Measurements from ENCODE around the gene CSH2. TPM values are rescaled to one million over a fixed set of nuclear protein-coding genes. Genes with fewer than 3 reads are reported as not detected.

Gene CSH2
- total and polyA plus RNA-seq, 8 donors: not detected

GRCh38 chr17:63823659-63824331 lies 49.7 kb downstream of the CSH2 start:
- H3K4me3 ChIP-seq: no peak overlapping the region
- no peaks in the 10 kb centered on the region for H3K27me3 ChIP-seq
- DNase-seq (peak in 1 of 6 donors; percentile 28), ATAC-seq (no peak), FAIRE-seq (no peak)
- WGBS, 2 donors: 91 to 92% methylated on average over 13 of the region's 13 CpGs
- H3K36me3 ChIP-seq: peaks cover 0 to 59% (median 25%) of the 10 kb centered on the region in 3 donors
- H3K4me1 ChIP-seq: peaks cover 4 to 20% (median 13%) of the 10 kb centered on the region in 3 donors
- H3K9me3 ChIP-seq: no peaks in the 10 kb centered on the region
- intact Hi-C loops (cut with DNase I): no loop called here
- no peak overlapping the region for H3K27ac ChIP-seq
- TF ChIP-seq, protein P1, sequence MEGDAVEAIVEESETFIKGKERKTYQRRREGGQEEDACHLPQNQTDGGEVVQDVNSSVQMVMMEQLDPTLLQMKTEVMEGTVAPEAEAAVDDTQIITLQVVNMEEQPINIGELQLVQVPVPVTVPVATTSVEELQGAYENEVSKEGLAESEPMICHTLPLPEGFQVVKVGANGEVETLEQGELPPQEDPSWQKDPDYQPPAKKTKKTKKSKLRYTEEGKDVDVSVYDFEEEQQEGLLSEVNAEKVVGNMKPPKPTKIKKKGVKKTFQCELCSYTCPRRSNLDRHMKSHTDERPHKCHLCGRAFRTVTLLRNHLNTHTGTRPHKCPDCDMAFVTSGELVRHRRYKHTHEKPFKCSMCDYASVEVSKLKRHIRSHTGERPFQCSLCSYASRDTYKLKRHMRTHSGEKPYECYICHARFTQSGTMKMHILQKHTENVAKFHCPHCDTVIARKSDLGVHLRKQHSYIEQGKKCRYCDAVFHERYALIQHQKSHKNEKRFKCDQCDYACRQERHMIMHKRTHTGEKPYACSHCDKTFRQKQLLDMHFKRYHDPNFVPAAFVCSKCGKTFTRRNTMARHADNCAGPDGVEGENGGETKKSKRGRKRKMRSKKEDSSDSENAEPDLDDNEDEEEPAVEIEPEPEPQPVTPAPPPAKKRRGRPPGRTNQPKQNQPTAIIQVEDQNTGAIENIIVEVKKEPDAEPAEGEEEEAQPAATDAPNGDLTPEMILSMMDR (IDR thresholded peaks at IDR 0.05): no peak

DNA sequence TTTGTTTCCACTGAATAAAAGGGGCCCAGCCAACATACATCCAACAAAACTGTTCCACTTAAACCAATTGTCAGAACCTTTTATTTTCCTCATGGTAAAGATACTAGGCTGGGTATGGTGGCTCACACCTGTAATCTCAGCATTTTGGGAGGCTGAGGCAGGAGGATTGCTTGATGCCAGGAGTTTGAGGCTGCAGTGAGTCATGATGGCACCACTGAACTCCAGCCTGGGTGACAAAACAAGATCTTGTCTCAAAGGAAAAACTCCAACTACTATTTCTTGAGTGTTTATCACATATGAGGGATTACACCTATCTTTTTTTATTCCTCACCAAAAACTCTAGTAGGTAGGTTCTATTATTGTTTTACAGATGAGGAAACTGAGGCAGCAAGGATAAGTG lies 50.9 kb downstream of the CSH2 start:
- Histone ChIP-seq H3K36me3 (peaks cover 0 to 72% (median 36%) of the 10 kb centered on the region in 3 donors), H3K4me1 (peaks cover 4 to 12% (median 7%) of the 10 kb centered on the region in 3 donors), H3K27ac (no peak overlapping the region), H3K4me3 (no peak overlapping the region), H3K27me3 (no peaks in the 10 kb centered on the region), H3K9me3 (no peaks in the 10 kb centered on the region)
- ATAC-seq (no peak), DNase-seq (no peak), FAIRE-seq (no peak)
- intact Hi-C loops (cut with DNase I): no loop called here
- TF ChIP-seq, protein P1 (IDR thresholded peaks at IDR 0.05): no peak

Other genes with a start within 250 kb of the CSH2 start
- 10 to 100 TPM in 1 of 6 donors, 1 to 10 TPM in 5; 1.4 to 15.9 (median 4.7) TPM for gene LIMD2, start 173.6 kb downstream of the CSH2 start, total RNA-seq
- 10 to 100 TPM; 10.9 to 16.6 TPM for gene LIMD2, start 173.6 kb downstream of the CSH2 start, polyA plus RNA-seq
- gene STRADA, start 131.9 kb downstream of the CSH2 start, total RNA-seq: 10 to 100 TPM in 5 of 6 donors, 1 to 10 TPM in 1; 8.3 to 15.4 (median 12.1) TPM
- 10 to 100 TPM; 18.3 to 26.7 TPM for gene STRADA, start 131.9 kb downstream of the CSH2 start, polyA plus RNA-seq
- gene CCDC47, start 100.1 kb downstream of the CSH2 start, total RNA-seq: 10 to 100 TPM; 33.2 to 60.3 (median 51.5) TPM
- 10 to 100 TPM; 10.8 to 31.4 TPM for gene CCDC47, start 100.1 kb downstream of the CSH2 start, polyA plus RNA-seq
- gene DDX42, start 99.5 kb downstream of the CSH2 start, total RNA-seq: 10 to 100 TPM; 52.6 to 90.4 (median 68.1) TPM
- 10 to 100 TPM; 81.5 to 84.0 TPM for gene DDX42, start 99.5 kb downstream of the CSH2 start, polyA plus RNA-seq
- gene PSMC5, start 46.2 kb downstream of the CSH2 start, total RNA-seq: 10 to 100 TPM; 36.5 to 61.1 (median 53.0) TPM
- 100 to 1,000 TPM; 109 to 154 TPM for gene PSMC5, start 46.2 kb downstream of the CSH2 start, polyA plus RNA-seq
- gene FTSJ3, start 46.0 kb downstream of the CSH2 start, total RNA-seq: 10 to 100 TPM in 5 of 6 donors, 1 to 10 TPM in 1; 8.6 to 23.0 (median 12.8) TPM
- gene FTSJ3, start 46.0 kb downstream of the CSH2 start, polyA plus RNA-seq: 10 to 100 TPM; 20.4 to 24.0 TPM
- gene SMARCD2, start 31.0 kb downstream of the CSH2 start, total RNA-seq: 10 to 100 TPM; 37.6 to 57.3 (median 47.2) TPM
- 10 to 100 TPM; 38.8 to 51.2 TPM for gene SMARCD2, start 31.0 kb downstream of the CSH2 start, polyA plus RNA-seq
- gene GH2, start 8.3 kb upstream of the CSH2 start, total RNA-seq: not detected
- not detected for gene GH2, start 8.3 kb upstream of the CSH2 start, polyA plus RNA-seq
- gene CSH1, start 22.9 kb upstream of the CSH2 start, total RNA-seq: not detected
- gene CSH1, start 22.9 kb upstream of the CSH2 start, polyA plus RNA-seq: not detected
- not detected for gene CSHL1, start 37.6 kb upstream of the CSH2 start, total RNA-seq
- gene CSHL1, start 37.6 kb upstream of the CSH2 start, polyA plus RNA-seq: not detected
- gene GH1, start 45.2 kb upstream of the CSH2 start, total RNA-seq: not detected
- gene GH1, start 45.2 kb upstream of the CSH2 start, polyA plus RNA-seq: not detected
- 1 to 10 TPM in 1 of 6 donors, under 1 TPM in 5; 0.20 to 1.2 (median 0.61) TPM for gene CD79B, start 58.7 kb upstream of the CSH2 start, total RNA-seq
- 1 to 10 TPM; 1.1 to 1.2 TPM for gene CD79B, start 58.7 kb upstream of the CSH2 start, polyA plus RNA-seq
- gene SCN4A, start 99.2 kb upstream of the CSH2 start, total RNA-seq: under 1 TPM; 0.04 to 0.41 (median 0.23) TPM
- gene SCN4A, start 99.2 kb upstream of the CSH2 start, polyA plus RNA-seq: 1 to 10 TPM in 1 of 2 donors, under 1 TPM in 1; 0.23 to 1.7 TPM
- under 1 TPM in 4 of 6 donors, not detected in 2; 0.14 to 0.22 (median 0.20) TPM for gene PRR29, start 124.7 kb upstream of the CSH2 start, total RNA-seq
- gene PRR29, start 124.7 kb upstream of the CSH2 start, polyA plus RNA-seq: under 1 TPM; 0.35 to 0.46 TPM
- 10 to 100 TPM in 1 of 6 donors, 1 to 10 TPM in 5; 4.9 to 12.5 (median 6.6) TPM for gene ICAM2, start 147.0 kb upstream of the CSH2 start, total RNA-seq
- 10 to 100 TPM; 14.8 to 19.1 TPM for gene ICAM2, start 147.0 kb upstream of the CSH2 start, polyA plus RNA-seq